Natural killer cell (primary cell): ENCODE results near the gene TBX3. TPM values are rescaled to one million over a fixed set of nuclear protein-coding genes. Genes with fewer than 3 reads are reported as not detected.

Experiments used
- ATAC-seq, 3 donors: fragments of 150-1000 bp in 2 of 3; fragments of 200-7000 bp in 1 of 3; cut with Tn5 transposase; 1 replicate in 1 of 3; 2 replicates in 2 of 3; pipeline ENCODE4 v1.10.0; 2021; ENCODE audit warnings: mild to moderate bottlenecking in 2 of 3, moderate library complexity in 2 of 3
- DNase-seq, 2 donors: peaks; one replicate each; pipeline versions ENCODE4 v3.0.0 to v3.0.0-alpha.2; 2013 to 2021; ENCODE audit warnings: mixed read lengths in 1 of 2
- H3K27ac ChIP-seq: one replicate; pipeline ENCODE4 v1.5.1; 2013; ENCODE audit warnings: mild to moderate bottlenecking, low read length
- H3K27me3 ChIP-seq: one replicate; pipeline ENCODE4 v1.6.1; 2013; ENCODE audit warnings: low read length; ENCODE audit not compliant: control insufficient read depth, insufficient read depth
- H3K36me3 ChIP-seq: one replicate; pipeline ENCODE4 v1.6.1; 2013; ENCODE audit warnings: low read length; ENCODE audit not compliant: control insufficient read depth, insufficient read depth
- H3K4me1 ChIP-seq: one replicate; pipeline ENCODE4 v1.6.1; 2013; ENCODE audit warnings: low read length; ENCODE audit not compliant: control insufficient read depth, insufficient read depth
- H3K4me3 ChIP-seq: one replicate; pipeline ENCODE4 v1.5.1; 2013; ENCODE audit warnings: low read length
- H3K9me3 ChIP-seq: one replicate; pipeline ENCODE4 v1.6.1; 2013; ENCODE audit warnings: low read length; ENCODE audit not compliant: control insufficient read depth, insufficient read depth
- H3K27ac Mint-ChIP-seq, 2 donors: one replicate each; pipeline ENCODE4 v1.8.0; 2022; ENCODE audit warnings: mild to moderate bottlenecking in 2 of 2, mixed read lengths in 2 of 2, moderate library complexity in 1 of 2
- H3K27me3 Mint-ChIP-seq, 2 donors: one replicate each; pipeline ENCODE4 v1.8.0; 2022; ENCODE audit warnings: low read depth in 2 of 2, mixed read lengths in 2 of 2
- H3K36me3 Mint-ChIP-seq: one replicate; pipeline ENCODE4 v1.8.0; 2022; ENCODE audit warnings: mixed read lengths
- H3K4me1 Mint-ChIP-seq, 2 donors: one replicate each; pipeline ENCODE4 v1.8.0; 2022; ENCODE audit warnings: mixed read lengths in 2 of 2
- H3K4me3 Mint-ChIP-seq: one replicate; pipeline ENCODE4 v1.8.0; 2022; ENCODE audit warnings: mild to moderate bottlenecking, moderate library complexity, mixed read lengths
- H3K9me3 Mint-ChIP-seq, 2 donors: one replicate each; pipeline ENCODE4 v1.8.0; 2022; ENCODE audit warnings: mixed read lengths in 2 of 2
- WGBS: methylation state at CpG from one replicate; pipeline ENCODE4 v1.1.7; 2013; ENCODE audit warnings: missing lambda C conversion rate; ENCODE audit not compliant: insufficient coverage; 5-methylcytosine and 5-hydroxymethylcytosine counted together
- intact Hi-C: fragments of 100-400 bp; cut with micrococcal nuclease; formaldehyde crosslinking; loops from one replicate; pipeline ENCODE4 v1.14.2; 2022
- total RNA-seq, 4 donors: library from RNA; stranded (reverse); fragments of 120-200 nt in 1 of 4; gene quantifications; one replicate each; pipeline versions ENCODE4 v1.2.3 to v1.2.4, GENCODE V29; 2013 to 2022
- TF ChIP-seq, protein P1 (sequence below): fragments of 200-600 bp; IDR thresholded peaks from one replicate; pipeline ENCODE4 v1.8.0; 2022; ENCODE audit warnings: antibody characterized with exemption

Gene TBX3
- total RNA-seq, 3 donors from 2014 or later (not counting 1 experiment from before 2014, with no cell fraction given): 0.05 TPM; not detected in 2

DNA sequence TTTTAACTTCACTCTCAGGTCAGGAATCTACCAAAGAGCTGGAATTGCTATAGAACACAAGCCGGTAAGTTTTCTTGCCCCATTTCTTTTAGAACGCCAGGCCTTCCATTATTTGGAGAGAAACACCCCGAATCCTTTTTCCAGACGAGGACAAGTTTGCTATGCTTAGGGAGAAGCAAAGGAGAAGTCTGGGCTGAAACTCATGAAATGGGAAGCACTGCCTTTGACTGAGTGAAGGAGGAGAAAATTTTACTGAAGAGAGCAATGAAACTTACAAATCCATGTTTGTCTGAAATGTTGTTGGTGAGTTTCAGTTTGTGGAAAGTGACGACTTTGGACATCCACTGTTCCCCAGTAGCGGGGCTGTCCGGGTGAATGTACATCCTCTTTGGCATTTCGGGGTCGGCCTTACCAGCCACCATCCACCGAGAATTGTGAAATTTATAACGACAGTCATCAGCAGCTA, 3.3 kb downstream of the TBX3 start:
- Histone ChIP-seq H3K4me3 (no peak overlapping the region), H3K27ac (no peak overlapping the region), H3K4me1 (peaks cover 26% of the 10 kb centered on the region), H3K36me3 (no peaks in the 10 kb centered on the region), H3K27me3 (peaks cover 49% of the 10 kb centered on the region), H3K9me3 (peaks cover 3% of the 10 kb centered on the region)
- Mint-ChIP-seq H3K27me3 (peaks cover 63 to 76% of the 10 kb centered on the region in 2 donors), H3K4me3 (no peak overlapping the region), H3K9me3 (no peaks in the 10 kb centered on the region), H3K27ac (no peak overlapping the region), H3K36me3 (no peaks in the 10 kb centered on the region), H3K4me1 (peaks cover 15 to 17% of the 10 kb centered on the region in 2 donors)
- TF ChIP-seq, protein P1, sequence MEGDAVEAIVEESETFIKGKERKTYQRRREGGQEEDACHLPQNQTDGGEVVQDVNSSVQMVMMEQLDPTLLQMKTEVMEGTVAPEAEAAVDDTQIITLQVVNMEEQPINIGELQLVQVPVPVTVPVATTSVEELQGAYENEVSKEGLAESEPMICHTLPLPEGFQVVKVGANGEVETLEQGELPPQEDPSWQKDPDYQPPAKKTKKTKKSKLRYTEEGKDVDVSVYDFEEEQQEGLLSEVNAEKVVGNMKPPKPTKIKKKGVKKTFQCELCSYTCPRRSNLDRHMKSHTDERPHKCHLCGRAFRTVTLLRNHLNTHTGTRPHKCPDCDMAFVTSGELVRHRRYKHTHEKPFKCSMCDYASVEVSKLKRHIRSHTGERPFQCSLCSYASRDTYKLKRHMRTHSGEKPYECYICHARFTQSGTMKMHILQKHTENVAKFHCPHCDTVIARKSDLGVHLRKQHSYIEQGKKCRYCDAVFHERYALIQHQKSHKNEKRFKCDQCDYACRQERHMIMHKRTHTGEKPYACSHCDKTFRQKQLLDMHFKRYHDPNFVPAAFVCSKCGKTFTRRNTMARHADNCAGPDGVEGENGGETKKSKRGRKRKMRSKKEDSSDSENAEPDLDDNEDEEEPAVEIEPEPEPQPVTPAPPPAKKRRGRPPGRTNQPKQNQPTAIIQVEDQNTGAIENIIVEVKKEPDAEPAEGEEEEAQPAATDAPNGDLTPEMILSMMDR: no peak
- WGBS: 22% methylated on average over 11 of the region's 11 CpGs
- ATAC-seq: no peak
- intact Hi-C loops: no loop called here
- no peak for DNase-seq

GRCh38 chr12:114679942-114680341, 4.0 kb downstream of the TBX3 start:
- Mint-ChIP-seq H3K27me3 (peaks cover 67 to 83% of the 10 kb centered on the region in 2 donors), H3K9me3 (no peaks in the 10 kb centered on the region), H3K4me1 (peaks cover 15 to 17% of the 10 kb centered on the region in 2 donors), H3K27ac (no peak overlapping the region), H3K4me3 (no peak overlapping the region), H3K36me3 (no peaks in the 10 kb centered on the region)
- Histone ChIP-seq H3K4me3 (no peak overlapping the region), H3K4me1 (peaks cover 22% of the 10 kb centered on the region), H3K27me3 (peaks cover 42% of the 10 kb centered on the region), H3K9me3 (no peaks in the 10 kb centered on the region), H3K36me3 (no peaks in the 10 kb centered on the region), H3K27ac (no peak overlapping the region)
- TF ChIP-seq, protein P1: no peak
- no peak for DNase-seq
- intact Hi-C loops: no loop called here
- ATAC-seq: no peak
- 70% methylated on average over 9 of the region's 11 CpGs for WGBS

DNA sequence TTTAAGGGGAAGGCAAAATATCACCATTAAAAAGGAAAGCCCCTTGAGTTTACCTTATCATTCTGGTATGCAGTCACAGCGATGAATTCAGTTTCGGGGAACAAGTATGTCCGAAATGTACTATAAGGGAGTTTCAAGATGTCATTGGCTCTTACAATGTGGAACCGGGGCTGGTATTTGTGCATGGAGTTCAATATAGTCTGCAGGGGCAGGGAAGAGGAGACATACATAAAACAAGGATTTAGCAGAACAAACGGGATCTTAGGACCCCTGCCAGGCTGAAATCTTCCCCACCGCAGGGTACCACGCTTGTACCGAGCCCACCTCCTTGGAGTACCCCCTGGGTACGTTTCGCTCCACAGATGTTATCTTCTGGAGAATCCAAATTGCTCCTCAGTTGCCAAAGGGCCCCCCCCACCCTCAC, 4.5 kb downstream of the TBX3 start:
- H3K4me1 ChIP-seq: peaks cover 18% of the 10 kb centered on the region
- Mint-ChIP-seq H3K27ac (no peak overlapping the region), H3K4me3 (no peak overlapping the region), H3K27me3 (peaks cover 71 to 87% of the 10 kb centered on the region in 2 donors), H3K9me3 (no peaks in the 10 kb centered on the region), H3K36me3 (no peaks in the 10 kb centered on the region), H3K4me1 (peaks cover 15 to 17% of the 10 kb centered on the region in 2 donors)
- no peak overlapping the region for H3K27ac ChIP-seq
- H3K9me3 ChIP-seq: no peaks in the 10 kb centered on the region
- ATAC-seq (no peak), DNase-seq (no peak)
- H3K4me3 ChIP-seq: no peak overlapping the region
- no peaks in the 10 kb centered on the region for H3K36me3 ChIP-seq
- TF ChIP-seq, protein P1: no peak
- H3K27me3 ChIP-seq: peaks cover 38% of the 10 kb centered on the region
- intact Hi-C loops: no loop called here
- 69% methylated on average over 10 of the region's 10 CpGs for WGBS

DNA sequence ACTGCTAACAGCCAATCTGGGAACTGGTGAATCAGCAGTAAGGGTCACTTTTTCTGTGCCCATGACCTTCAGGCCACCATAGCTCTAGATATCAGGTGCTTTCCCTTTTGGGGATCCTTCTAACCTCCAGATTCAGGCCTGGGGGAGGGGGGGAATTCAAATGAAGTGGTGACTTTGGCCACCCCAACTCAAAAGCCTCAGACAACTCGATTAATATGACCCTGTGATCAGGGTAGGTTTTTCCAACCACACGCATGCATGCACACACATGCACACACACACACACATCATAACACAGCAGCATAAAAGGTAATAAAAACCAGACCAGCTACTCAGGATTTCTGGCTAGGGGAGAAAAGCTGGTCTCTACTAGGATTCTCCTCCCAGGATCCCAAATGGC, 5.3 kb downstream of the TBX3 start:
- WGBS: 100% methylated on average over 1 of the region's 2 CpGs
- Mint-ChIP-seq H3K9me3 (no peaks in the 10 kb centered on the region), H3K27me3 (peaks cover 69 to 87% of the 10 kb centered on the region in 2 donors), H3K4me1 (peaks cover 10 to 11% of the 10 kb centered on the region in 2 donors), H3K4me3 (no peak overlapping the region), H3K27ac (no peak overlapping the region), H3K36me3 (no peaks in the 10 kb centered on the region)
- no peak for DNase-seq
- intact Hi-C loops: no loop called here
- Histone ChIP-seq H3K4me1 (peaks cover 12% of the 10 kb centered on the region), H3K27ac (no peak overlapping the region), H3K4me3 (no peak overlapping the region), H3K27me3 (peaks cover 36% of the 10 kb centered on the region), H3K9me3 (no peaks in the 10 kb centered on the region), H3K36me3 (no peaks in the 10 kb centered on the region)
- ATAC-seq: no peak
- TF ChIP-seq, protein P1: no peak
